GM12878 (cell line): ENCODE data around the gene SORCS2. TPM values are rescaled to one million over a fixed set of nuclear protein-coding genes. Genes with fewer than 3 reads are reported as not detected.

Experiments
- ATAC-seq: fragments of 200-7000 bp; cut with Tn5 transposase; 3 replicates; pipeline ENCODE4 v1.9.1; 2020; ENCODE audit warnings: mild to moderate bottlenecking, moderate library complexity
- BruUV-seq: library from RNA; stranded (reverse); fragments of 400-500 nt; replicated peaks from 2 replicates; lab custom pipeline; 2021; lab: Mats Ljungman, UMichigan
- CTCF ChIA-PET: fragments of 300-600 bp; sonication (Branson Sonifier 250); formaldehyde crosslinking; extraction: SDS; loops from one replicate; lab custom pipeline; 2021; ENCODE audit warnings: inconsistent platforms; lab: Yijun Ruan, JAX
- POLR2A ChIA-PET: fragments of 350-600 bp; formaldehyde crosslinking; extraction: SDS; loops from one replicate; lab custom pipeline; 2021; ENCODE audit warnings: inconsistent platforms; lab: Charles Lee
- RAD21 ChIA-PET: fragments of 300-600 bp; sonication (Branson Sonifier 250); formaldehyde crosslinking; loops from one replicate; lab custom pipeline; 2023; ENCODE audit warnings: antibody characterized with exemption; ENCODE audit not compliant: unreplicated experiment; lab: Charles Lee
- SMC1A ChIA-PET: fragments of 300-600 bp; sonication (Branson Sonifier 250); formaldehyde crosslinking; loops from one replicate; lab custom pipeline; 2023; ENCODE audit not compliant: unreplicated experiment, uncharacterized antibody; lab: Charles Lee
- DNase-seq: peaks from one replicate; pipeline ENCODE4 v3.0.0-alpha.2; 2011; ENCODE audit warnings: low read depth, low spot score
- FAIRE-seq: peaks from 3 replicates; lab custom pipeline; 2011; peaks lifted over from hg19 to GRCh38; lab: Jason Lieb, UNC
- H2AFZ ChIP-seq: 2 replicates; pipeline ENCODE4 v1.6.0; 2011; ENCODE audit warnings: low read depth, low read length, control low read depth; ENCODE audit not compliant: control insufficient read depth
- H3K27ac ChIP-seq: 2 replicates; pipeline ENCODE4 v1.5.1; 2011; ENCODE audit warnings: control low read depth; ENCODE audit not compliant: control insufficient read depth, insufficient read depth
- H3K27me3 ChIP-seq, 2 experiments: replicated peaks in 1 of 2; 2 replicates each; pipeline versions ENCODE4 v1.6.0 to v1.6.1; 2011; ENCODE audit warnings: low read length in 1 of 2; ENCODE audit not compliant: control insufficient read depth in 2 of 2, insufficient read depth in 2 of 2
- H3K36me3 ChIP-seq, 2 experiments: 2 replicates each; pipeline ENCODE4 v1.5.1; 2011; ENCODE audit warnings: low read length in 1 of 2; ENCODE audit not compliant: control insufficient read depth in 2 of 2, insufficient read depth in 2 of 2
- H3K4me1 ChIP-seq: 2 replicates; pipeline ENCODE4 v1.6.1; 2011; ENCODE audit warnings: mild to moderate bottlenecking, low read length, moderate library complexity, mixed read lengths; ENCODE audit not compliant: control insufficient read depth, insufficient read depth
- H3K4me2 ChIP-seq: 2 replicates; pipeline ENCODE4 v1.6.0; 2011; ENCODE audit warnings: control low read depth; ENCODE audit not compliant: control insufficient read depth, insufficient read depth
- H3K4me3 ChIP-seq: fragments of 200-600 bp; sonication (generic); 2 replicates; pipeline ENCODE4 v1.5.1; 2016
- H3K79me2 ChIP-seq: 2 replicates; pipeline ENCODE4 v1.6.0; 2011; ENCODE audit warnings: low read length; ENCODE audit not compliant: control insufficient read depth, insufficient read depth
- H3K9ac ChIP-seq: 2 replicates; pipeline ENCODE4 v1.8.0; 2011; ENCODE audit warnings: low read length, control low read depth, mixed read lengths; ENCODE audit not compliant: control insufficient read depth, insufficient read depth
- H3K9me3 ChIP-seq: replicated peaks from 3 replicates; pipeline ENCODE4 v1.5.1; 2011; ENCODE audit warnings: mild to moderate bottlenecking, low read length; ENCODE audit not compliant: control insufficient read depth, insufficient read depth
- H4K20me1 ChIP-seq: 2 replicates; pipeline ENCODE4 v1.6.0; 2011; ENCODE audit not compliant: control insufficient read depth, insufficient read depth
- CBX3 ChIP-seq: fragments of 200-600 bp; sonication (generic); IDR thresholded peaks from 2 replicates; pipeline ENCODE4 v1.6.1; 2016; ENCODE audit warnings: low read depth, borderline replicate concordance
- EGR1 ChIP-seq, 2 experiments: IDR thresholded peaks; 1 replicate in 1 of 2; 2 replicates in 1 of 2; pipeline ENCODE4 v1.6.1; 2011 to 2012; ENCODE audit warnings: low read depth in 2 of 2, low read length in 2 of 2, borderline replicate concordance in 1 of 2, mild to moderate bottlenecking in 1 of 2, moderate library complexity in 1 of 2
- EZH2 ChIP-seq: IDR thresholded peaks from 2 replicates; pipeline ENCODE4 v1.6.1; 2012; ENCODE audit warnings: low read depth, mild to moderate bottlenecking, control low read depth, inconsistent platforms, low read length, borderline replicate concordance; ENCODE audit not compliant: control insufficient read depth
- HDGF ChIP-seq: fragments of 450-650 bp; IDR thresholded peaks from 2 replicates; pipeline ENCODE4 v1.6.1; 2016; ENCODE audit warnings: antibody characterized with exemption
- MAX ChIP-seq: IDR thresholded peaks from 2 replicates; pipeline ENCODE4 v1.6.1; 2012; ENCODE audit warnings: low read depth, low read length, improper control_type of control experiment
- MLLT1 ChIP-seq: fragments of 450-650 bp; IDR thresholded peaks from 2 replicates; pipeline ENCODE4 v1.6.1; 2016; ENCODE audit warnings: mild to moderate bottlenecking
- NKRF ChIP-seq: fragments of 450-650 bp; conservative IDR thresholded peaks from 2 replicates; pipeline ENCODE4 v1.6.1; 2017; ENCODE audit warnings: mild to moderate bottlenecking, moderate library complexity
- POLR2A ChIP-seq: IDR thresholded peaks from 2 replicates; pipeline ENCODE4 v1.6.1; 2011; ENCODE audit warnings: low read depth, mild to moderate bottlenecking, low read length
- RBBP5 ChIP-seq: fragments of 200-600 bp; sonication (generic); conservative IDR thresholded peaks from 2 replicates; pipeline ENCODE4 v1.6.1; 2016
- RCOR1 ChIP-seq: conservative IDR thresholded peaks from 2 replicates; pipeline ENCODE4 v1.6.1; 2012; ENCODE audit warnings: low read depth, low read length, improper control_type of control experiment
- SUPT20H ChIP-seq: IDR thresholded peaks from 2 replicates; pipeline ENCODE4 v1.6.1; 2011; ENCODE audit warnings: low read depth, mild to moderate bottlenecking, low read length, moderate library complexity, borderline replicate concordance; ENCODE audit not compliant: control insufficient read depth
- ZBTB4 ChIP-seq: fragments of 450-650 bp; formaldehyde crosslinking; IDR thresholded peaks from 2 replicates; pipeline ENCODE4 v1.4.0; 2022; ENCODE audit warnings: mild to moderate bottlenecking, moderate library complexity
- ZBTB40 ChIP-seq: fragments of 450-650 bp; IDR thresholded peaks from 2 replicates; pipeline ENCODE4 v1.6.1; 2016; ENCODE audit warnings: mild to moderate bottlenecking, moderate library complexity, borderline replicate concordance
- in situ Hi-C: fragments of 300-500 bp; cut with MboI; formaldehyde crosslinking; loops from 9 replicates; pipeline ENCODE4 v1.14.3; 2018; ENCODE audit warnings: mixed read lengths
- intact Hi-C: fragments of 100-400 bp; cut with micrococcal nuclease; formaldehyde crosslinking; loops from one replicate; pipeline ENCODE4 v1.14.2; 2022; ENCODE audit not compliant: unreplicated experiment
- polyA plus RNA-seq, 11 experiments: library from polyadenylated mRNA; depleted of rRNA in 4 of 11; unstranded in 6 of 11; stranded (reverse) in 5 of 11; fragments of >200 nt; fragmentation: Nextera tagmentation in 4 of 11; fragmentation: Illumina TruSeq in 1 of 11; extraction: Ambion mirVana in 4 of 11; extraction: Trizol in 1 of 11; gene quantifications; 1 replicate in 1 of 11; 2 replicates in 10 of 11; pipeline versions ENCODE4 v1.2.1 to v1.2.3, GENCODE V29; 2011 to 2016; ENCODE audit warnings: inconsistent platforms in 2 of 11, missing spikeins in 2 of 11, low read depth in 1 of 11
- total RNA-seq, 4 experiments: library from RNA; depleted of rRNA in 3 of 4; stranded (reverse); fragments of >200 nt in 3 of 4; fragmentation: Illumina TruSeq in 1 of 4; extraction: Trizol in 1 of 4; gene quantifications; 2 replicates each; pipeline versions ENCODE4 v1.2.1 to v1.2.3, GENCODE V29; 2013 to 2021

The SORCS2 gene
- total and polyA plus RNA-seq, 10 of the 15 experiments (the other 5 are each of a cell fraction or from before 2014, with no cell fraction given), result 0.01 to 0.15 (median 0.05) TPM; not detected in 5

- no peak for TF ChIP-seq ZBTB4 (CRISPR knock-in tag)
- TF ChIP-seq CBX3, result no peak
- no peak for TF ChIP-seq HDGF
- TF ChIP-seq MLLT1, result no peak
- no peak for TF ChIP-seq EZH2
- TF ChIP-seq RCOR1, result no peak
- TF ChIP-seq MAX, result no peak
These were observed 447.8 kb downstream of the SORCS2 start (continued) for GRCh38 chr4:7640136-7640535.

GRCh38 chr4:7641712-7642111 is 449.4 kb downstream of the SORCS2 start:
- H3K9me3 ChIP-seq, result no peaks in the 10 kb centered on the region; the same call in 2 of the 3 replicates
- in situ Hi-C loops (no loop called here), intact Hi-C loops (no loop called here)
- H3K27ac ChIP-seq, result no peak overlapping the region
- no peak overlapping the region for H3K4me3 ChIP-seq
- H3K4me1 ChIP-seq, result no peaks in the 10 kb centered on the region
- no peaks in the 10 kb centered on the region for H3K79me2 ChIP-seq
- ChIA-PET POLR2A (no interaction called here), RAD21 (no interaction called here), SMC1A (no interaction called here), CTCF (no interaction called here)
- DNase-seq (no peak), ATAC-seq (no peak), FAIRE-seq (no peak)
- H3K4me2 ChIP-seq, result no peak overlapping the region
- no peaks in the 10 kb centered on the region for H3K36me3 ChIP-seq
- H3K27me3 ChIP-seq, result no peaks in the 10 kb centered on the region
- H2AFZ ChIP-seq, result no peak overlapping the region
- no TSS peak for BruUV-seq
- H3K9ac ChIP-seq, result no peak overlapping the region
- H4K20me1 ChIP-seq, result no peaks in the 10 kb centered on the region
- no peak for TF ChIP-seq NKRF
- no peak for TF ChIP-seq SUPT20H
- no peak for TF ChIP-seq RBBP5
- no peak for TF ChIP-seq POLR2A
- no peak for TF ChIP-seq EGR1 (IDR thresholded peaks at IDR 0.05; ENCODE audit: borderline replicate concordance in 1 of 2, low read depth in 2 of 2, low read length in 2 of 2)
- no peak for TF ChIP-seq ZBTB40
